AG20443 (cell line): Measurements from ENCODE around the gene RAB3B.
"Not testable (repeated sequence)": the region's sequence is repeated elsewhere in the genome, so short reads cannot be mapped to it uniquely, and the experiment has no call there.

ENCODE experiments used
- DNase-seq: peaks from one replicate; pipeline ENCODE4 v3.0.0; 2012; ENCODE audit warnings: low spot score, mixed read lengths

The RAB3B gene

GRCh38 chr1:51990478-51990965 is at the start of gene RAB3B:
TSS of gene RAB3B (minus strand) at chr1:51990700. CDS start at chr1:51977117, 13,583 bp downstream.
- DNase-seq: peak; percentile 95

DNA sequence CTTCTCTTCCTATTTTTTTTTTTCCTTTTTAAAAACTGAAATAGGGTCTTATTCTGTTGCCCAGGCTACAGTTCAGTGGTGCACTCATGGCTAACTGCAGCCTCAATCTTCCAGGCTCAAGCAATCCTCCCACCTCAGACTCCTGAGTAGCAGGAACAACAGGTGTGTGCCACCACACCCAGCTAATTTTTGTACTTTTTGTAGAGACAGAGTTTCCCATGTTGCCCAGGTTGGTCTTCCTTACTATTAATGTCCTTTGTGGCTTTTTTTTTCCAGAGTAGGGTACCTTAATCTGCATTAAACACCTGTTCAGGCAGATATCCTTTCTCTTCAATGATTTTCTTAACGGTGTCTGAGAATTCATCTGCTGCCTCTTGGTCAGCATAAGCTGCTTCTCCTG is 47.4 kb upstream of the RAB3B start:
- DNase-seq: no peak

DNA sequence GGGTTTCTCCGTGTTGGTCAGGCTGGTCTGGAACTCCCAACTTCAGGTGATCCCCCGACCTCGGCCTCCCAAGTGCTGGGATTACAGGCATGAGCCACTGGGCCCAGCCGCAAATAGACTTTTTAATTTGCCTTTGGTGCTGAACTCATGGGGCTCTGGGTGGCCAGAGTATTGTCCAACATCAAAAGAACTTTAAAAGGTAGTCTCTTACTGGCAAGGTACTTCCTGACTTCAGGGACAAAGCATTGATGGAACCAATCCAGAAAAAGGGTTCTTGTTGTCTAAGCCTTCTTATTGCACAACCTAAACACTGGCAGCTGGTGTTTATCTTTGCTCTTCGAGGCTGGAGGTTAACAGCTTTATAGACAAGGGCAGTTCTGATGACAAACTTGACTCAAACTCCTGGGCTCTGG is 46.9 kb upstream of the RAB3B start:
- no peak for DNase-seq

- DNase-seq: no peak
These were observed 43.5 kb upstream of the RAB3B start for GRCh38 chr1:52034050-52034384.

GRCh38 chr1:52033190-52034049 is 42.9 kb upstream of the RAB3B start, which contains the start of gene KTI12:
TSS of gene KTI12 (minus strand) at chr1:52033810. CDS start at chr1:52033761, 49 bp downstream.
- peak; percentile 93 for DNase-seq

DNA sequence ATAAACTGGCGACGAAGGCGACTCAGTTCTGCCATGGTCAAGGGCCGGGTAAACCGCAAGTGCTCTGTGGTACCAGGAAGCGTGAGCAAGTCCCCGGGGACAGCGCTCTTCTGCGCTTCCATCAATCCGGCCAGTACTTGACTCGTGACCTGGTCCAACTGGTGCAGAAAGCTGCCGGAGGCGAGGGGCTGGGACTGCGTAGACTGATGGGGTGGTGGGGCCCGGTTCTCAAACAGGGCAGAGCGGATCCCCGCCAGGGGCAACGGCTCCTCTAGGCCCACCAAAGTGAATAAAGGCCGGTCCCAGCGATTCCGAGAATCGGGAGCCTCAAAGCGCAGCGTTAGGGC is 42.3 kb upstream of the RAB3B start:
- DNase-seq: peak; percentile 61

GRCh38 chr1:52032124-52032784 is 41.8 kb upstream of the RAB3B start:
- DNase-seq: no peak

DNA sequence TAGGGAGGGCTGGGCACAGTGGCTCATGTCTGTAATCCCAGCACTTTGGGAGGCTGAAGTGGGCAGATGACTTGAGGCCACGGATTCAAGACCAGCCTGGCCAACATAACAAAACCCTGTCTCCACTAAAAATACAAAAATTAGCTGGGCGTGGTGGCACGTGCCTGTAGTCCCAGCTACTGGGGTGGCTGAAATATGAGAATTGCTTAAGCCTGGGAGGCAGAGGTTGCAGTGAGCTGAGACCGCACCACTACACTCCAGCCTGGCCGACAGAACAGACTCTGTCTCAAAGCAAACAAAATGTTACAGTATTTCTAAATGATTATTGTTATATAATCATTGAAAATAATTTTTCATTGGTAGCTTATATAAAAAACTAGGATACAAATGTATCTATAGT is 38.3 kb upstream of the RAB3B start:
- DNase-seq: not testable (repeated sequence)

DNA sequence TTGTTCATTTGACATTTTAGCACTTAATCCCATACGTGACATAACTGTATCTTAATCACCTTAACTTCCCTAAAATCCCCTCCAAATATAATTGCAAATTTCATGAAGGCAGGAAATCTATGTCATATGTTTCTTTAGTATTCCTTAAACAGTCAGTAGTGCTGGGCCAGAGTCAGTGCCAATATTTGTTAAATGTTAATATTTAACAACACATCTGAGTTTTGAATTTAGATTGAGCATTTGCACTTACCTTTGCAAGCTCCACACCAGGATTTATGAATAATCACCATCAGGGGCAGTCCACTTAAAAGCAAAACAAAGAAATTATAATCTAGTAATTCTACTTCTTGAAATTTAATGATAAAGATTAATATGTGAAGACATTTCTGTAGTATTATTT is 37.8 kb upstream of the RAB3B start:
- DNase-seq: no peak

DNA sequence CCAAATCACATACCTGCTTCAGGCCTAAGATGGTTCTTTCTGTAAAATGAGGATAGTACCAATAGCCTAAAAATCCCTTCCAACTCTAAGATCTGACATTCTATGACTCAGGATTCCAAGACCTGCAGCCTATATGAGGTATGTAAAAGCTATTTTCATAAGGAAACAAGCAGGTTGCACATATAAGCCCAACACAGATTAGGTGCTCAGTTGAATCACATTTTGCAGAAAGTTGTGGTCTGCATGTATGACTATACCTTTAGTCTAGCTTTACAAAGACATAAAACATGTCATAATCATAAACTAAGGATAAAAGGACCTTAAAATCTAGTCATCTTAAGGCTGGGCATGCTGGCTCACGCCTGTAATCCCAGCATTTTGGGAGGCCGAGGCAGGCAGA is 35.8 kb upstream of the RAB3B start:
- no peak for DNase-seq

DNA sequence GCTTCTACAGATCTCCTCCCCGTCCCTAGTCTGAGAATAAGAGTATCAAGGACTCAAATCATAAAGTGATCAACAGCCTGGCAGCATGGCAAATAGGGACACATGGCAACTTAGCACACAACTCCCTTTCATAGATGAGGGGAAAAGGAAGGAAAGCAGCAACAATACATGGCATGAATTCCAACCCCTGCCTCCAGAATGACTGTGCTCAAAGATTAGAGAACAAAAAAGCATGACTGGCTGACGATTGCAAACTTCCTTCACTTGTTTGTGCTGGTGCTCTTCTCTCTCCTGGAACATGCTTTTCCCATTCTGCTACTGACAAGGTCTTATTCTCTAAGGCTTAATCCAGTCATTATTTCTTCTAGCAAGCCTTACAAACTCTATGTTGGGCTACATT is 31.6 kb upstream of the RAB3B start:
- no peak for DNase-seq

GRCh38 chr1:52008071-52008809 is 17.7 kb upstream of the RAB3B start:
- DNase-seq: no peak

DNA sequence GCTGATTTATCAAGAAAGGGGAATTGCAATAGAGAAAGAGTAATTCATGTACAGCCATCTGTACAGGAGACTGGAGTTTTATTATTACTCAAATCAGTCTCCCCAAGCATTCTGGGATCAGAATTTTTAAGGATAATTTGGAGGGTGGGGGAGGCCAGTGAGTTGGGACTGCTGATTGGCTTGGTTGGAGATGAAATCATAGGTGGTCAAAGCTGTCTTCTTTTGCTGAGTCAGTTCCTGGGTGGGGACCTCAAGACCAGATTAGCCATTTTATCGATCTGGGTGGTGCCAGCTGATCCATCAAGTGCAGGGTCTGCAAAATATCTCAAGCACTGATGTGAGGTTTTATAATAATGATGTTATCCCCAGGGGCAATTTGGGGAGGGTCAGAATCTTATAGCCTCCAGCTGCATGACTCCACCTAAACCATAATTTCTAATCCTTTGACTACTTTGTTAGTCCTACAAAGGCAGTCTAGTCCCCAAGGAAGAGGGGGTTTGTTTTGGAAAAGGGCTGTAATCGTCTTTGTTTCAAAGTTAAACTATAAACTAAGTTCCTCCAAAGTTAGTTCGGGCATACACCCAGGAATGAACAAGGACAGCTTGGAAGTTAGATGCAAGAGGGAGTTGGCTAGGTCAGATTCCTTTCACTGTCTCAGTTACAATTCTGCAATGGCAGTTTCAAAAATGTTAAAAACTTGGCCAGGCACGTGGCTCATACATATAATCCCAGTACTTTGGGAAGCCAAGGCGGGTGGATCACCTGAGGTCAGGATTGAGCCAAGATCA is 16.9 kb upstream of the RAB3B start:
- no peak for DNase-seq

DNA sequence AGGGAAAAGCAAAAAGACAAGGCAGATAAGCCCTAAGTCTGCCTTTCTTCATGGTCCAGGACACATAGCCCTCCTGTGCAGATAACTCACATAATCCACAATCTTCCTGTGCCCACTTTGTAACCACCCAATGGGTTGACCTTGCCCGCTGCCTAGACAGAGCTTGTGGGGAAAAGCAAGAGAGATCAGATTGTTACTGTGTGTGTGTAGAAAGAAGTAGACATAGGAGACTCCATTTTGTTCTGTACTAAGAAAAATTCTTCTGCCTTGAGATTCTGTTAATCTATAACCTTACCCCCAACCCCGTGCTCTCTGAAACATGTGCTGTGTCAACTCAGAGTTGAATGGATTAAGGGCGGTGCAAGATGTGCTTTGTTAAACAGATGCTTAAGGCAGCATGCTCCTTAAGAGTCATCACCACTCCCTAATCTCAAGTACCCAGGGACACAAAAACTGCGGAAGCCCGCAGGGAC is 15.6 kb upstream of the RAB3B start:
- DNase-seq: not testable (repeated sequence)

DNA sequence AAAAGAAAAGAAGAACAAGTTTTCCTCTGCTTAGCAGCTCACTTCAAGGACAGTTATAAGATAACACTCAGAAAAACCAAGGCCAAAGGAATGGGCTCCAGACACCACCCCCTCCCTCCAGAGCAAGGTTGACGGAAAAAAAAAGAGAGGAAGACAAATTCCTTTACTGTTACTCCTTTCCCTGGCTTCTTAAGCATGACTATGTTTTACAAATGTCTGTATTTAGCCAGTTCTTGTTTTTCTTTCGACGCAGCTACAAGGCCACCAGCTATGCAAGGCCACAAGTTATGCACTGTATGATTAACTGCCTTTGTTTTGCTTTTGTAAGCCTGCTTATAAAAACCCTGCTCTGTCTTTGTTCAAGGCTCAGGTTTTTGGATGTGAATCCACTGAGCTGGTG is 15.0 kb upstream of the RAB3B start:
- DNase-seq: peak; percentile 58

DNA sequence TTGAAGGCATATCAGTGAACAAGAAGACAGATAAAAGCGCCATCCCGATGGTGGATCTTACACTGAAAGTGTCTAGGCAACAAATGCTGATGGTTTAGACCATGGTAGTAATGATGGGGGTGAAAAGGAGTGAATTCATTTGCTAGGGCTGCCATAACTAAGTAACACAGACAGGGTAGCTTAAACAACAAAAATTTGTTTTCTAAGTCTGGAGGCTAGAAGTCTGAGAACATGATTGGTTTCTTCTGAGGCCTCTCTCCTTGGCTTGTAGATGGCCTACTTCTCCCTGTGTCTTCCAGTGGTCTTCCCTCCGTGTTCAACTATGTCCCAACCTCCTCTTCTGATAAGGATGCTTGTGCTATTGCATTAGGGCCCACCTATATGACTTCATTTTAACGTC is 13.4 kb upstream of the RAB3B start:
- DNase-seq: no peak

DNA sequence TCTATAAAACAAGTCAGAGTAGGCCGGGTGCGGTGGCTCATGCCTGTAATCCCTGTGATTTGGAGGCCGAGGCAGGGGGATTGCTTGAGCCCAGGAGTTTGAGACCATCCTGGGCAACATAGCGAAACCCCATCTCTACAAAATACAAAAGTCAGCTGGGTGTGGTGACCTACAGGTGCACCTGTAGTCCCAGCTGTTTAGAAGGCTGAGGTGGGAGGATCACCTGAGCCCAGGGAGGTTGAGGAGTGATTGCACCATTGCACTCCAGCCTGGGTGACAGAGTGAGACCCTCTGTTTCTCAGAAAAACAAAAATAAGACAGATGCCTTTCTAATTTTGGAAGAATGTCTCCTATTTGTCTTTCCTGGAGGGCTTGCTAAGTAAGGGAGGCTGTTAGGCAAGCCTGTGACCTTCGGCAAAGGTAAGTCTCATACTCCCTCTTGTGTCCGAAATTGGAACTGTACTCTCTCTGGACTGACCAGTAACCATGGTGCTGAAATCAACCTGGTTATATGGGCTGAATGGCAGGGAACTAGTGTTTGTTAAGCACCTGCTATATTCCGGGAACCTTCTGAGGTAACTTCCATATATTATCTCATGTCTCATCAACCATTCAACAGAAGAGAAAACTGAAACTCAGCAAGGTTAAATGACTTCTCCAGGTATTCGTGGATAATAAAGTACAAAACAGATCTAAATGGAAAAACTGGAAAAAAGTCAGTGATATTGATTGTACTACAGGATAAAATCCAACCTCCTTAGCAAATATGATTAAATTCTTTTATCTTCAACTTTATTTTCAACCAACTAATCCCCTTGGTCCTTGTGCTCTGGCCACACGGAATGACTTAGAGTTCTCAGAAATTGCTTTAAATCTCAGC is 11.8 kb upstream of the RAB3B start:
- DNase-seq: peak; percentile 87

GRCh38 chr1:51998701-51999100 is 8.2 kb upstream of the RAB3B start:
- DNase-seq: no peak

- peak; percentile 14 for DNase-seq
These were observed 7.5 kb upstream of the RAB3B start for GRCh38 chr1:51997974-51998382.

GRCh38 chr1:51989582-51990477 is 670 bp downstream of the RAB3B start:
- DNase-seq: peak; percentile 23
